GM18951 (cell line): ENCODE results near the gene ANKRD33B.
"Not testable (repeated sequence)": the region's sequence is repeated elsewhere in the genome, so short reads cannot be mapped to it uniquely, and the experiment has no call there.

Experiments
- POLR2A ChIP-seq: IDR thresholded peaks from 4 replicates; pipeline ENCODE4 v1.6.1; 2011; ENCODE audit warnings: mild to moderate bottlenecking; ENCODE audit not compliant: insufficient read length, insufficient read depth; ENCODE audit errors: extremely low read depth
- in situ Hi-C: fragments of 300-500 bp; cut with MboI; formaldehyde crosslinking; loops from one replicate; pipeline ENCODE4 v1.12.0; 2022; ENCODE audit warnings: low sequenced_read_pairs, mixed read lengths, inconsistent platforms; ENCODE audit not compliant: unreplicated experiment

The ANKRD33B gene

GRCh38 chr5:10623305-10623910 is 59.5 kb downstream of the ANKRD33B start:
- in situ Hi-C loops: no loop called here

GRCh38 chr5:10624206-10624605 is 60.3 kb downstream of the ANKRD33B start:
- no peak for TF ChIP-seq POLR2A
- in situ Hi-C loops: no loop called here

More at GRCh38 chr5:10623305-10623910, 59.5 kb downstream of the ANKRD33B start:
- no peak for TF ChIP-seq POLR2A

GRCh38 chr5:10624679-10625078 is 60.8 kb downstream of the ANKRD33B start:
- no peak for TF ChIP-seq POLR2A
- in situ Hi-C loops: no loop called here

- TF ChIP-seq POLR2A: no peak
- in situ Hi-C loops: no loop called here
These were observed 62.0 kb downstream of the ANKRD33B start for GRCh38 chr5:10625700-10626472.

GRCh38 chr5:10626473-10627013 is 62.7 kb downstream of the ANKRD33B start:
- in situ Hi-C loops: no loop called here
- TF ChIP-seq POLR2A: no peak

- in situ Hi-C loops: no loop called here
- no peak for TF ChIP-seq POLR2A
These were observed 63.4 kb downstream of the ANKRD33B start for GRCh38 chr5:10627160-10627701.

GRCh38 chr5:10628601-10629000 is 64.7 kb downstream of the ANKRD33B start:
- TF ChIP-seq POLR2A: no peak
- in situ Hi-C loops: no loop called here

- in situ Hi-C loops: no loop called here
- no peak for TF ChIP-seq POLR2A
These were observed 65.8 kb downstream of the ANKRD33B start for GRCh38 chr5:10629682-10630081.

- TF ChIP-seq POLR2A: no peak
- in situ Hi-C loops: no loop called here
These were observed 66.3 kb downstream of the ANKRD33B start for GRCh38 chr5:10630126-10630525.

GRCh38 chr5:10630744-10631143 is 66.9 kb downstream of the ANKRD33B start:
- in situ Hi-C loops: not testable (repeated sequence)

GRCh38 chr5:10631316-10631996 is 67.6 kb downstream of the ANKRD33B start:
- in situ Hi-C loops: no loop called here

GRCh38 chr5:10632110-10632761 is 68.4 kb downstream of the ANKRD33B start:
- TF ChIP-seq POLR2A: peak; percentile 60
- in situ Hi-C loops: no loop called here

More at GRCh38 chr5:10631316-10631996, 67.6 kb downstream of the ANKRD33B start:
- no peak for TF ChIP-seq POLR2A
